ENCODE results near the gene OXCT1.

DNA sequence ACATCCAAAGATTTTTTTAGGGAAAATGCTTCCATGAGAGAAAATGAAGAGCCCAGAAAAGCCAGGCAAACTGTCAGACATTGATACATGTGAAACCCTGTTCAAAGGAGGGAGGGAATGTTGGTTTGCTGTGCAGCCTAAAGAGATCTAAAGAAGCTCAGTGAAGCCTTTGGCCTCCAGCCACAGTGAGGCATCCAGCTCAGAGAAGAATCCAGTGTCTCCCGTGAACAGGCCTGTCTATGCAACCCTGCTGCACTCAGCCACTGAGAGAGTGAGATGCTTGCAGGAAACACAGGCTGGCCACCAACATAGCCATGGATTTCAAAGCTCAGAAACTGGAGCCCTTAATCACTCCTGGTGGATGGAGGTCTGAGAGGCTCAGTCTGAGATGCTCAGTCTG is 188.4 kb downstream of the OXCT1 start:
- TF ChIP-seq, protein P1, sequence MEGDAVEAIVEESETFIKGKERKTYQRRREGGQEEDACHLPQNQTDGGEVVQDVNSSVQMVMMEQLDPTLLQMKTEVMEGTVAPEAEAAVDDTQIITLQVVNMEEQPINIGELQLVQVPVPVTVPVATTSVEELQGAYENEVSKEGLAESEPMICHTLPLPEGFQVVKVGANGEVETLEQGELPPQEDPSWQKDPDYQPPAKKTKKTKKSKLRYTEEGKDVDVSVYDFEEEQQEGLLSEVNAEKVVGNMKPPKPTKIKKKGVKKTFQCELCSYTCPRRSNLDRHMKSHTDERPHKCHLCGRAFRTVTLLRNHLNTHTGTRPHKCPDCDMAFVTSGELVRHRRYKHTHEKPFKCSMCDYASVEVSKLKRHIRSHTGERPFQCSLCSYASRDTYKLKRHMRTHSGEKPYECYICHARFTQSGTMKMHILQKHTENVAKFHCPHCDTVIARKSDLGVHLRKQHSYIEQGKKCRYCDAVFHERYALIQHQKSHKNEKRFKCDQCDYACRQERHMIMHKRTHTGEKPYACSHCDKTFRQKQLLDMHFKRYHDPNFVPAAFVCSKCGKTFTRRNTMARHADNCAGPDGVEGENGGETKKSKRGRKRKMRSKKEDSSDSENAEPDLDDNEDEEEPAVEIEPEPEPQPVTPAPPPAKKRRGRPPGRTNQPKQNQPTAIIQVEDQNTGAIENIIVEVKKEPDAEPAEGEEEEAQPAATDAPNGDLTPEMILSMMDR (IDR thresholded peaks at IDR 0.05) = no peak
- no peak for TF ChIP-seq POLR2A (IDR thresholded peaks at IDR 0.05)

Measured in thyroid gland (tissue), 4 donors.